Keratinocyte (primary cell): ENCODE results near the gene SYT2.

Experiments
- CTCF ChIP-seq, 3 experiments: IDR thresholded peaks in 1 of 3; conservative IDR thresholded peaks in 1 of 3; optimal IDR thresholded peaks in 1 of 3; 2 replicates in 2 of 3; 3 replicates in 1 of 3; pipeline versions ENCODE3 to v1.5.1; 2011; ENCODE audit warnings: low read length in 3 of 3, mild to moderate bottlenecking in 3 of 3, moderate library complexity in 2 of 3, control low read depth in 1 of 3, inconsistent platforms in 1 of 3; ENCODE audit not compliant: insufficient read depth in 2 of 3; ENCODE audit errors: extremely low read depth in 1 of 3
- EZH2 ChIP-seq: IDR thresholded peaks from one replicate; pipeline ENCODE4 v1.6.1; 2012; ENCODE audit warnings: inconsistent platforms, mild to moderate bottlenecking, low read length, moderate library complexity

GRCh38 chr1:202585590-202585933 is 124.7 kb downstream of the SYT2 start:
- TF ChIP-seq EZH2: no peak
- TF ChIP-seq CTCF (optimal IDR thresholded peaks at IDR 0.05 in 1 of 3, IDR thresholded peaks at IDR 0.05 in 1 of 3, conservative IDR thresholded peaks at IDR 0.05 in 1 of 3; ENCODE audit: extremely low read depth in 1 of 3, insufficient read depth in 2 of 3, low read length in 3 of 3): no peak
